CD14-positive monocyte (primary cell): ENCODE data around the gene HERC2. TPM values are rescaled to one million over a fixed set of nuclear protein-coding genes. Genes with fewer than 3 reads are reported as not detected.

ENCODE experiments used
- DNase-seq, 3 donors: peaks; one replicate each; pipeline ENCODE4 v3.0.0-alpha.2; 2011 to 2022
- H2AFZ ChIP-seq: 2 replicates; pipeline ENCODE4 v1.6.0; 2012; ENCODE audit warnings: mild to moderate bottlenecking, low read depth, low read length, inconsistent platforms; ENCODE audit not compliant: insufficient read depth, poor library complexity, severe bottlenecking
- H3K27ac ChIP-seq, 2 donors: 1 replicate in 1 of 2; 2 replicates in 1 of 2; pipeline ENCODE4 v1.5.1; 2012 to 2013; ENCODE audit warnings: low read length in 2 of 2, control low read depth in 1 of 2, inconsistent platforms in 1 of 2, low read depth in 1 of 2, mild to moderate bottlenecking in 1 of 2
- H3K27me3 ChIP-seq, 2 donors: one replicate each; pipeline versions ENCODE4 v1.6.0 to v1.6.1; 2011 to 2013; ENCODE audit warnings: low read length in 2 of 2; ENCODE audit not compliant: control insufficient read depth in 2 of 2, insufficient read depth in 2 of 2
- H3K36me3 ChIP-seq, 2 donors: replicated peaks in 1 of 2; 1 replicate in 1 of 2; 2 replicates in 1 of 2; pipeline versions ENCODE4 v1.5.1 to v1.6.1; 2012 to 2013; ENCODE audit warnings: low read length in 2 of 2, control low read depth in 1 of 2, inconsistent platforms in 1 of 2, mild to moderate bottlenecking in 1 of 2; ENCODE audit not compliant: insufficient read depth in 2 of 2, control insufficient read depth in 1 of 2
- H3K4me1 ChIP-seq, 2 donors: 1 replicate in 1 of 2; 2 replicates in 1 of 2; pipeline versions ENCODE4 v1.5.1 to v1.6.1; 2012 to 2013; ENCODE audit warnings: low read length in 2 of 2, control low read depth in 1 of 2, inconsistent platforms in 1 of 2, mild to moderate bottlenecking in 1 of 2, moderate library complexity in 1 of 2; ENCODE audit not compliant: insufficient read depth in 2 of 2, control insufficient read depth in 1 of 2
- H3K4me2 ChIP-seq: replicated peaks from 2 replicates; pipeline ENCODE3; 2012; ENCODE audit warnings: low read length, moderate library complexity, mild to moderate bottlenecking; ENCODE audit not compliant: poor library complexity, severe bottlenecking; ENCODE audit errors: extremely low read depth
- H3K4me3 ChIP-seq, 3 experiments: fragments of 200-600 bp in 1 of 3; sonication (generic) in 1 of 3; replicated peaks in 1 of 3; 1 replicate in 2 of 3; 2 replicates in 1 of 3; pipeline ENCODE4 v1.5.1; 2011 to 2013; ENCODE audit warnings: low read length in 3 of 3, mild to moderate bottlenecking in 3 of 3, control low read depth in 2 of 3, low read depth in 2 of 3, inconsistent platforms in 1 of 3, moderate library complexity in 1 of 3
- H3K79me2 ChIP-seq: 2 replicates; pipeline ENCODE4 v1.6.0; 2012; ENCODE audit warnings: mild to moderate bottlenecking, control low read depth, inconsistent platforms, low read length, moderate library complexity; ENCODE audit not compliant: insufficient read depth
- H3K9ac ChIP-seq: 2 replicates; pipeline ENCODE4 v1.6.0; 2017; ENCODE audit warnings: low read length, mild to moderate bottlenecking; ENCODE audit not compliant: insufficient read depth, poor library complexity, severe bottlenecking
- H3K9me3 ChIP-seq, 2 donors: replicated peaks in 1 of 2; 1 replicate in 1 of 2; 2 replicates in 1 of 2; pipeline versions ENCODE4 v1.5.1 to v1.6.1; 2012 to 2013; ENCODE audit warnings: low read length in 2 of 2, control low read depth in 1 of 2; ENCODE audit not compliant: control insufficient read depth in 1 of 2, insufficient read depth in 1 of 2
- H4K20me1 ChIP-seq: 2 replicates; pipeline ENCODE4 v1.6.0; 2012; ENCODE audit warnings: mild to moderate bottlenecking, low read length, control low read depth, moderate library complexity; ENCODE audit not compliant: insufficient read depth
- H3K27ac Mint-ChIP-seq, 7 donors: one replicate each; pipeline ENCODE4 v1.8.0; 2020; ENCODE audit warnings: mild to moderate bottlenecking in 7 of 7, mixed read lengths in 7 of 7, moderate library complexity in 6 of 7, inconsistent platforms in 2 of 7
- H3K27me3 Mint-ChIP-seq, 3 donors: one replicate each; pipeline ENCODE4 v1.8.0; 2021 to 2022; ENCODE audit warnings: low read depth in 3 of 3, mild to moderate bottlenecking in 3 of 3, mixed read lengths in 3 of 3, moderate library complexity in 3 of 3, inconsistent platforms in 1 of 3
- H3K36me3 Mint-ChIP-seq, 2 donors: one replicate each; pipeline ENCODE4 v1.8.0; 2020; ENCODE audit warnings: mixed read lengths in 2 of 2, inconsistent platforms in 1 of 2, mild to moderate bottlenecking in 1 of 2
- H3K4me1 Mint-ChIP-seq: one replicate; pipeline ENCODE4 v1.8.0; 2020; ENCODE audit warnings: mild to moderate bottlenecking, mixed read lengths
- H3K4me3 Mint-ChIP-seq, 2 donors: one replicate each; pipeline ENCODE4 v1.8.0; 2020; ENCODE audit warnings: mild to moderate bottlenecking in 2 of 2, mixed read lengths in 2 of 2, moderate library complexity in 1 of 2
- H3K9me3 Mint-ChIP-seq, 7 donors: one replicate each; pipeline ENCODE4 v1.8.0; 2020 to 2022; ENCODE audit warnings: mixed read lengths in 7 of 7, mild to moderate bottlenecking in 6 of 7, moderate library complexity in 6 of 7, inconsistent platforms in 2 of 7
- WGBS: methylation state at CpG from one replicate; pipeline ENCODE4 v1.1.5; 2013; ENCODE audit warnings: missing lambda C conversion rate; ENCODE audit not compliant: insufficient coverage; 5-methylcytosine and 5-hydroxymethylcytosine counted together
- intact Hi-C, 2 donors: fragments of 100-400 bp; cut with micrococcal nuclease; formaldehyde crosslinking; loops; one replicate each; pipeline versions ENCODE4 v1.15.0 to v1.15.1; 2023
- polyA plus RNA-seq, 3 donors: library from polyadenylated mRNA; depleted of rRNA in 1 of 3; unstranded in 2 of 3; stranded (reverse) in 1 of 3; fragments of 300-500 nt in 2 of 3; fragments of >200 nt in 1 of 3; fragmentation: Illumina TruSeq in 2 of 3; gene quantifications; 1 replicate in 2 of 3; 2 replicates in 1 of 3; pipeline ENCODE4 v1.2.3, GENCODE V29; 2012 to 2021
- small RNA-seq: library from RNA; depleted of rRNA; stranded (forward); fragments of <200 nt; gene quantifications from one replicate; pipeline ENCODE3, GENCODE V24; 2012; ENCODE audit warnings: low read depth; ENCODE audit not compliant: insufficient read length
- TF ChIP-seq, protein P1 (sequence below): fragments of 200-600 bp; IDR thresholded peaks from one replicate; pipeline ENCODE4 v1.8.0; 2022; ENCODE audit warnings: antibody characterized with exemption, mild to moderate bottlenecking

Gene HERC2
- polyA plus RNA-seq, 3 donors, result 3.1 to 9.0 (median 4.7) TPM

DNA sequence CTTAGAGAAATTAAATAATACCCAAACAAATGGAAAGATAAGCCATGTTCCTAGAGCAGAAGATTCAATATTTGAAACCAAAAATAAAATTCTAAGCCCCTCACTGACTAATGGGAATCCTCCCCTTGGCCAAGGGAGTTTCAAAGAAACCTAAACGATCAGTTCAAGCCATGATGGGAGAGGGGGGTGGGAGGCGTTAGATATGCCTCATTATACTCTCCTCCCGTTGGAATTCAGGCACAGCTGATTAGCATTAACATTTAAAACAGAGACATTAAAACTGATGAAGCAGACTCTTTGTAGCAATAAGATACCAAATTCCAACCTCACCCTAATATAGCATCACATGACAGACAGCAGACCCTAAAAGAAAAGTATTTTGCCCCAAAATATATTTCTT, 255.7 kb downstream of the HERC2 start:
- Mint-ChIP-seq H3K4me1 (no peaks in the 10 kb centered on the region), H3K27ac (no peak overlapping the region), H3K27me3 (peaks cover 0 to 3% (median 1%) of the 10 kb centered on the region in 3 donors), H3K4me3 (no peak overlapping the region), H3K36me3 (no peaks in the 10 kb centered on the region), H3K9me3 (peaks cover 0 to 8% (median 2%) of the 10 kb centered on the region in 7 donors)
- WGBS, result no CpG with 5 or more reads among the region's 3 CpGs
- Histone ChIP-seq H3K27ac (no peak overlapping the region), H3K4me1 (no peaks in the 10 kb centered on the region), H3K79me2 (no peaks in the 10 kb centered on the region), H3K9me3 (no peaks in the 10 kb centered on the region), H2AFZ (no peak overlapping the region), H3K9ac (no peak overlapping the region), H3K36me3 (no peaks in the 10 kb centered on the region), H3K4me2 (no peak overlapping the region), H4K20me1 (no peaks in the 10 kb centered on the region), H3K27me3 (no peaks in the 10 kb centered on the region), H3K4me3 (no peak overlapping the region)
- no peak for DNase-seq
- intact Hi-C loops, result no loop called here
- TF ChIP-seq, protein P1, sequence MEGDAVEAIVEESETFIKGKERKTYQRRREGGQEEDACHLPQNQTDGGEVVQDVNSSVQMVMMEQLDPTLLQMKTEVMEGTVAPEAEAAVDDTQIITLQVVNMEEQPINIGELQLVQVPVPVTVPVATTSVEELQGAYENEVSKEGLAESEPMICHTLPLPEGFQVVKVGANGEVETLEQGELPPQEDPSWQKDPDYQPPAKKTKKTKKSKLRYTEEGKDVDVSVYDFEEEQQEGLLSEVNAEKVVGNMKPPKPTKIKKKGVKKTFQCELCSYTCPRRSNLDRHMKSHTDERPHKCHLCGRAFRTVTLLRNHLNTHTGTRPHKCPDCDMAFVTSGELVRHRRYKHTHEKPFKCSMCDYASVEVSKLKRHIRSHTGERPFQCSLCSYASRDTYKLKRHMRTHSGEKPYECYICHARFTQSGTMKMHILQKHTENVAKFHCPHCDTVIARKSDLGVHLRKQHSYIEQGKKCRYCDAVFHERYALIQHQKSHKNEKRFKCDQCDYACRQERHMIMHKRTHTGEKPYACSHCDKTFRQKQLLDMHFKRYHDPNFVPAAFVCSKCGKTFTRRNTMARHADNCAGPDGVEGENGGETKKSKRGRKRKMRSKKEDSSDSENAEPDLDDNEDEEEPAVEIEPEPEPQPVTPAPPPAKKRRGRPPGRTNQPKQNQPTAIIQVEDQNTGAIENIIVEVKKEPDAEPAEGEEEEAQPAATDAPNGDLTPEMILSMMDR, result no peak

Small RNA genes within 50 kb of the gene (small RNA-seq; reads per million reads assigned to genes)
- not detected for gene AC091304.5

Other genes with a start within 250 kb of the HERC2 start
- gene OCA2, start 222.9 kb downstream of the HERC2 start, polyA plus RNA-seq, result not detected
- gene GOLGA6L24, start 35.9 kb upstream of the HERC2 start, polyA plus RNA-seq, result not detected
- not detected for gene GOLGA8F, start 56.5 kb upstream of the HERC2 start, polyA plus RNA-seq
- gene GOLGA8G, start 210.8 kb upstream of the HERC2 start, polyA plus RNA-seq, result not detected
- not detected for gene GOLGA6L25, start 231.4 kb upstream of the HERC2 start, polyA plus RNA-seq